ENCODE data around the gene ADAMTS17.

The ADAMTS17 gene

GRCh38 chr15:100220058-100220768, 121.6 kb downstream of the ADAMTS17 start:
- H3K9me3 Mint-ChIP-seq = peaks cover 5% of the 10 kb centered on the region
- H3K27me3 Mint-ChIP-seq = no peaks in the 10 kb centered on the region
- no peaks in the 10 kb centered on the region for H3K36me3 Mint-ChIP-seq
- H3K27ac Mint-ChIP-seq = no peak overlapping the region
- ATAC-seq = no peak
- H3K4me3 Mint-ChIP-seq = no peak overlapping the region
- no peaks in the 10 kb centered on the region for H3K4me1 Mint-ChIP-seq

- ATAC-seq = no peak
- Mint-ChIP-seq H3K27ac (no peak overlapping the region), H3K27me3 (no peaks in the 10 kb centered on the region), H3K4me1 (no peaks in the 10 kb centered on the region), H3K36me3 (no peaks in the 10 kb centered on the region), H3K4me3 (no peak overlapping the region), H3K9me3 (peaks cover 5% of the 10 kb centered on the region)
Observed at GRCh38 chr15:100218434-100218833, 123.3 kb downstream of the ADAMTS17 start.

GRCh38 chr15:100216182-100216581, 125.6 kb downstream of the ADAMTS17 start:
- H3K4me3 Mint-ChIP-seq = no peak overlapping the region
- ATAC-seq = no peak
- no peak overlapping the region for H3K27ac Mint-ChIP-seq
- H3K36me3 Mint-ChIP-seq = no peaks in the 10 kb centered on the region
- H3K27me3 Mint-ChIP-seq = no peaks in the 10 kb centered on the region
- H3K9me3 Mint-ChIP-seq = peaks cover 5% of the 10 kb centered on the region
- H3K4me1 Mint-ChIP-seq = no peaks in the 10 kb centered on the region

- H3K27me3 Mint-ChIP-seq = no peaks in the 10 kb centered on the region
- H3K4me1 Mint-ChIP-seq = no peaks in the 10 kb centered on the region
- H3K36me3 Mint-ChIP-seq = no peaks in the 10 kb centered on the region
- H3K4me3 Mint-ChIP-seq = no peak overlapping the region
- no peak for ATAC-seq
- peaks cover 5% of the 10 kb centered on the region for H3K9me3 Mint-ChIP-seq
- no peak overlapping the region for H3K27ac Mint-ChIP-seq
Observed at GRCh38 chr15:100215843-100216169, 126.0 kb downstream of the ADAMTS17 start.

GRCh38 chr15:100215031-100215842, 126.5 kb downstream of the ADAMTS17 start:
- Mint-ChIP-seq H3K4me1 (no peaks in the 10 kb centered on the region), H3K27me3 (no peaks in the 10 kb centered on the region)
- no peak for ATAC-seq

GRCh38 chr15:100211855-100212850, 129.6 kb downstream of the ADAMTS17 start:
- Mint-ChIP-seq H3K9me3 (no peaks in the 10 kb centered on the region), H3K36me3 (no peaks in the 10 kb centered on the region), H3K4me1 (no peaks in the 10 kb centered on the region), H3K27ac (no peak overlapping the region), H3K4me3 (no peak overlapping the region), H3K27me3 (no peaks in the 10 kb centered on the region)
- no peak for ATAC-seq

More at GRCh38 chr15:100215031-100215842, 126.5 kb downstream of the ADAMTS17 start:
- H3K9me3 Mint-ChIP-seq = peaks cover under 1% of the 10 kb centered on the region
- no peaks in the 10 kb centered on the region for H3K36me3 Mint-ChIP-seq
- no peak overlapping the region for H3K27ac Mint-ChIP-seq
- H3K4me3 Mint-ChIP-seq = no peak overlapping the region

- Mint-ChIP-seq H3K27ac (no peak overlapping the region), H3K9me3 (no peaks in the 10 kb centered on the region), H3K27me3 (no peaks in the 10 kb centered on the region), H3K4me3 (no peak overlapping the region), H3K4me1 (no peaks in the 10 kb centered on the region), H3K36me3 (no peaks in the 10 kb centered on the region)
- ATAC-seq = no peak
Observed at GRCh38 chr15:100210338-100210737, 131.4 kb downstream of the ADAMTS17 start.

- no peaks in the 10 kb centered on the region for H3K36me3 Mint-ChIP-seq
- H3K27ac Mint-ChIP-seq = no peak overlapping the region
- H3K27me3 Mint-ChIP-seq = no peaks in the 10 kb centered on the region
- no peaks in the 10 kb centered on the region for H3K4me1 Mint-ChIP-seq
- no peak for ATAC-seq
- H3K4me3 Mint-ChIP-seq = no peak overlapping the region
- H3K9me3 Mint-ChIP-seq = no peaks in the 10 kb centered on the region
Observed at GRCh38 chr15:100208921-100209603, 132.7 kb downstream of the ADAMTS17 start.

GRCh38 chr15:100207053-100207452, 134.7 kb downstream of the ADAMTS17 start:
- H3K4me3 Mint-ChIP-seq = no peak overlapping the region
- peaks cover under 1% of the 10 kb centered on the region for H3K4me1 Mint-ChIP-seq
- no peak for ATAC-seq
- H3K36me3 Mint-ChIP-seq = no peaks in the 10 kb centered on the region
- H3K9me3 Mint-ChIP-seq = no peaks in the 10 kb centered on the region
- no peak overlapping the region for H3K27ac Mint-ChIP-seq
- peaks cover 19% of the 10 kb centered on the region for H3K27me3 Mint-ChIP-seq

GRCh38 chr15:100206643-100207042, 135.1 kb downstream of the ADAMTS17 start:
- Mint-ChIP-seq H3K27me3 (peaks cover 23% of the 10 kb centered on the region), H3K4me1 (peaks cover 5% of the 10 kb centered on the region), H3K27ac (no peak overlapping the region), H3K36me3 (no peaks in the 10 kb centered on the region), H3K4me3 (no peak overlapping the region), H3K9me3 (no peaks in the 10 kb centered on the region)
- no peak for ATAC-seq

GRCh38 chr15:100205549-100206295, 136.1 kb downstream of the ADAMTS17 start:
- H3K36me3 Mint-ChIP-seq = no peaks in the 10 kb centered on the region
- peaks cover 33% of the 10 kb centered on the region for H3K27me3 Mint-ChIP-seq
- no peak overlapping the region for H3K27ac Mint-ChIP-seq
- ATAC-seq = no peak
- no peaks in the 10 kb centered on the region for H3K9me3 Mint-ChIP-seq
- H3K4me3 Mint-ChIP-seq = no peak overlapping the region
- H3K4me1 Mint-ChIP-seq = peaks cover 7% of the 10 kb centered on the region

GRCh38 chr15:100204771-100205170, 137.0 kb downstream of the ADAMTS17 start:
- H3K4me1 Mint-ChIP-seq = peaks cover 7% of the 10 kb centered on the region
- no peak overlapping the region for H3K27ac Mint-ChIP-seq
- H3K4me3 Mint-ChIP-seq = no peak overlapping the region
- no peak for ATAC-seq
- H3K36me3 Mint-ChIP-seq = no peaks in the 10 kb centered on the region
- H3K9me3 Mint-ChIP-seq = peaks cover 3% of the 10 kb centered on the region
- peaks cover 42% of the 10 kb centered on the region for H3K27me3 Mint-ChIP-seq

GRCh38 chr15:100204211-100204610, 137.6 kb downstream of the ADAMTS17 start:
- H3K4me1 Mint-ChIP-seq = peaks cover 7% of the 10 kb centered on the region

GRCh38 chr15:100202309-100202960, 139.3 kb downstream of the ADAMTS17 start:
- peaks cover 48% of the 10 kb centered on the region for H3K27me3 Mint-ChIP-seq
- H3K36me3 Mint-ChIP-seq = no peaks in the 10 kb centered on the region
- ATAC-seq = no peak
- no peak overlapping the region for H3K27ac Mint-ChIP-seq
- H3K4me3 Mint-ChIP-seq = no peak overlapping the region
- H3K4me1 Mint-ChIP-seq = peaks cover 7% of the 10 kb centered on the region
- H3K9me3 Mint-ChIP-seq = peaks cover 3% of the 10 kb centered on the region

More at GRCh38 chr15:100204211-100204610, 137.6 kb downstream of the ADAMTS17 start:
- H3K27me3 Mint-ChIP-seq = peaks cover 48% of the 10 kb centered on the region
- no peaks in the 10 kb centered on the region for H3K36me3 Mint-ChIP-seq
- no peak for ATAC-seq
- no peak overlapping the region for H3K4me3 Mint-ChIP-seq
- no peak overlapping the region for H3K27ac Mint-ChIP-seq
- H3K9me3 Mint-ChIP-seq = peaks cover 3% of the 10 kb centered on the region
